ENCODE measurements around the gene ETFA.

The ETFA gene

GRCh38 chr15:76176487-76177085 is 134.7 kb downstream of the ETFA start:
- H3K4me2 ChIP-seq (ENCODE audit: low read depth, low read length), result no peak overlapping the region

GRCh38 chr15:76176059-76176458 is 135.2 kb downstream of the ETFA start:
- H3K9me3 ChIP-seq (replicated peaks; ENCODE audit: insufficient read depth, low read length), result no peaks in the 10 kb centered on the region
- 0 out of 2 replicates have a peak, but pooled peaks cover 6% of the 10 kb centered on the region for H3K27me3 ChIP-seq (replicated peaks; ENCODE audit: insufficient read depth, low read length)
- no peak overlapping the region for H3K4me2 ChIP-seq (ENCODE audit: low read depth, low read length)
- DNase-seq, result no peak
- no peak for TF ChIP-seq EZH2phosphoT487 (IDR thresholded peaks at IDR 0.05; ENCODE audit: low read length)
- no peak for TF ChIP-seq CTCF (IDR thresholded peaks at IDR 0.05; ENCODE audit: low read length)
- TF ChIP-seq EZH2 (optimal IDR thresholded peaks at IDR 0.05; ENCODE audit: low read depth, low read length), result no peak
- no peak overlapping the region for H3K9ac ChIP-seq (ENCODE audit: low read length)
- H3K79me2 ChIP-seq (ENCODE audit: low read length), result no peaks in the 10 kb centered on the region
- no peaks in the 10 kb centered on the region for H3K9me2 ChIP-seq (replicated peaks; ENCODE audit: insufficient read depth, low read length)
- no peaks in the 10 kb centered on the region for H4K20me1 ChIP-seq (ENCODE audit: insufficient read depth, low read length)
- no peaks in the 10 kb centered on the region for H3K36me3 ChIP-seq (replicated peaks; ENCODE audit: insufficient read depth, low read length)
- H3K27ac ChIP-seq (ENCODE audit: low read length), result no peak overlapping the region
- no peak overlapping the region for H3K4me3 ChIP-seq (ENCODE audit: low read length)
- H2AFZ ChIP-seq (ENCODE audit: low read length), result no peak overlapping the region
- H3F3A ChIP-seq (ENCODE audit: insufficient read depth, low read length), result no peaks in the 10 kb centered on the region
- H3K4me1 ChIP-seq (ENCODE audit: low read length), result no peaks in the 10 kb centered on the region

More at GRCh38 chr15:76176487-76177085, 134.7 kb downstream of the ETFA start:
- H3K36me3 ChIP-seq (replicated peaks; ENCODE audit: insufficient read depth, low read length), result no peaks in the 10 kb centered on the region
- 0 out of 2 replicates have a peak, but pooled peaks cover 6% of the 10 kb centered on the region for H3K27me3 ChIP-seq (replicated peaks; ENCODE audit: insufficient read depth, low read length)
- TF ChIP-seq CTCF (IDR thresholded peaks at IDR 0.05; ENCODE audit: low read length) (no peak), EZH2 (optimal IDR thresholded peaks at IDR 0.05; ENCODE audit: low read depth, low read length) (no peak), EZH2phosphoT487 (IDR thresholded peaks at IDR 0.05; ENCODE audit: low read length) (no peak)
- H3K4me1 ChIP-seq (ENCODE audit: low read length), result no peaks in the 10 kb centered on the region
- H4K20me1 ChIP-seq (ENCODE audit: insufficient read depth, low read length), result no peaks in the 10 kb centered on the region
- H3K79me2 ChIP-seq (ENCODE audit: low read length), result no peaks in the 10 kb centered on the region
- no peaks in the 10 kb centered on the region for H3F3A ChIP-seq (ENCODE audit: insufficient read depth, low read length)
- no peak for DNase-seq
- no peak overlapping the region for H3K9ac ChIP-seq (ENCODE audit: low read length)
- H3K9me3 ChIP-seq (replicated peaks; ENCODE audit: insufficient read depth, low read length), result no peaks in the 10 kb centered on the region
- no peaks in the 10 kb centered on the region for H3K9me2 ChIP-seq (replicated peaks; ENCODE audit: insufficient read depth, low read length)
- H2AFZ ChIP-seq (ENCODE audit: low read length), result no peak overlapping the region
- H3K4me3 ChIP-seq (ENCODE audit: low read length), result no peak overlapping the region
- no peak overlapping the region for H3K27ac ChIP-seq (ENCODE audit: low read length)

- Histone ChIP-seq H3K36me3 (replicated peaks; ENCODE audit: insufficient read depth, low read length) (no peaks in the 10 kb centered on the region), H3K4me2 (ENCODE audit: low read depth, low read length) (no peak overlapping the region), H3K4me1 (ENCODE audit: low read length) (no peaks in the 10 kb centered on the region), H4K20me1 (ENCODE audit: insufficient read depth, low read length) (no peaks in the 10 kb centered on the region), H3K27me3 (replicated peaks; ENCODE audit: insufficient read depth, low read length) (0 out of 2 replicates have a peak, but pooled peaks cover 6% of the 10 kb centered on the region), H3K4me3 (ENCODE audit: low read length) (no peak overlapping the region), H3K9ac (ENCODE audit: low read length) (no peak overlapping the region), H2AFZ (ENCODE audit: low read length) (no peak overlapping the region), H3F3A (ENCODE audit: insufficient read depth, low read length) (no peaks in the 10 kb centered on the region), H3K27ac (ENCODE audit: low read length) (no peak overlapping the region), H3K9me2 (replicated peaks; ENCODE audit: insufficient read depth, low read length) (no peaks in the 10 kb centered on the region), H3K79me2 (ENCODE audit: low read length) (no peaks in the 10 kb centered on the region), H3K9me3 (replicated peaks; ENCODE audit: insufficient read depth, low read length) (no peaks in the 10 kb centered on the region)
- DNase-seq, result no peak
- TF ChIP-seq EZH2phosphoT487 (IDR thresholded peaks at IDR 0.05; ENCODE audit: low read length) (no peak), EZH2 (optimal IDR thresholded peaks at IDR 0.05; ENCODE audit: low read depth, low read length) (no peak), CTCF (IDR thresholded peaks at IDR 0.05; ENCODE audit: low read length) (no peak)
These were observed 135.8 kb downstream of the ETFA start for GRCh38 chr15:76175442-76175841.
